SW480 (cell line): ENCODE measurements around the gene CNPPD1.
"Not testable (repeated sequence)": the region's sequence is repeated elsewhere in the genome, so short reads cannot be mapped to it uniquely, and the experiment has no call there.

Source experiments
- DNase-seq: peaks from one replicate; pipeline ENCODE4 v3.0.0-alpha.2; 2016; ENCODE audit warnings: low spot score

CNPPD1 gene

DNA sequence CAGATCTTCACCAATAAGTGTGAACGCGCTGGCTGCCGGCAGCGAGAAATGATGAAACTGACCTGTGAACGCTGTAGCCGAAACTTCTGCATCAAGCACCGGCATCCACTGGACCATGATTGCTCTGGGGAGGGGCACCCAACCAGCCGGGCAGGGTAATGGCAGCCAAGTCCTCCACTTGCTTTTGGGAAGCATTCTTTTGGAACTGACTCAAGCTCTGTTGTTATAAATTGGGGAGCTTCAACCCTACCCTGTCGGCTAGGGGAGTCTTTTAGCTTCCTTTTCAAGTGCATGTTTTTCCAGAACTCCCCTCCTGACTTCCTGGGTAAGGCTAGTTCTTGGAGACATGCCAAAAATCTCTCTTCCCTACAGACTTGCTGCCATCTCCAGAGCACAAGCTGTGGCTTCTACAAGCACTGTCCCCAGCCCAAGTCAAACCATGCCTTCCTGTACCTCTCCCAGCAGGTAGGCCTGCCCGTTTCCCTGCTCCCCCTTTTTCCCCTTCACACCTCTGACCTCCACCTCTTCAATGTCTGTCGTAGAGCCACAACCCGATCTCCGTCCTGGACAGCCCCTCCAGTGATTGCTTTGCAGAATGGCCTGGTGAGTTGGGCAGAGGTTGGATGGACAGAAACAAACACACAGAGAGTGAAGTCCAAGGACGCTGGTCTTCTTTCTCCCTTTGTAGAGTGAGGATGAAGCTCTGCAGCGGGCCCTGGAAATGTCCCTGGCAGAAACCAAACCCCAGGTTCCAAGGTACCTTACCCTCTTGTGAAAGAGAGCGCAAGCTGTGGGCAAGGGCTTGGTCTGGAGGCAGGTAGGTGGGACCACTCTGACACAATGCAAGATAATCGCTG is 31.4 kb upstream of the CNPPD1 start:
- DNase-seq: no peak

DNA sequence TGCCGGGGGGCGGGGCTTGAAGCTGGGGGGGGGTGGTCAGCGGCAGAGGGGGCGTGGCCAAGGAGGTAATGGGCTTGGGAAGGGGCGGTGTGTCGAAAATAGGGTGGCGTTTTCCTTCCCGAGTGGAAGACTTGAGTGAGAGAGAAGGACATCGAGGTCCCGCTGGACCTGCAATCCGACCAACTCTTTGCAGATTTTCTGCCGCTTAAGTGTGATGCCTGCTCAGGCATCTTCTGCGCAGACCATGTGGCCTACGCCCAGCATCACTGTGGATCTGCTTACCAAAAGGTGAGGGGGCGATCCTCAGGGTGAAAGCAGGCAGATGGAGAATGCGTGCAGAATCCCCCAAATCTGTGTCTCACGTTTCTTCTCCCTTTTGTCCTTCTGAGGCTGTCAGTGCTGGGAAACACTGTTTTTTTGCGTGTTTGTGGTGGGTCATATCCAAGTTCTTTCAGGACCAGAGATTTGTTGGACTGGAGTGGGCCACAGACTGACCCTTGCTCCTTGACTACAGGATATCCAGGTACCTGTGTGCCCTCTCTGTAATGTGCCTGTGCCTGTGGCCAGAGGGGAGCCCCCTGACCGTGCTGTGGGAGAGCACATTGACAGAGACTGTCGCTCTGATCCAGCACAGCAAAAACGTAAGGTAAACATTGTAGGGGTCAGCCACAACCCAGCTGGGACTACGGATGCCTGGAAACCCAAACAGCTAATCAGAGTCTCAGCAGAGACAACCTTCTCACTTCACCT is 30.6 kb upstream of the CNPPD1 start:
- no peak for DNase-seq

- peak; percentile 84 for DNase-seq
Observed at GRCh38 chr2:219206328-219207133, 29.8 kb upstream of the CNPPD1 start, which contains the start of gene ZFAND2B. Gene ZFAND2B, plus strand, starts transcription at chr2:219206782. Its CDS starts 206 bp downstream, at chr2:219206988.

DNA sequence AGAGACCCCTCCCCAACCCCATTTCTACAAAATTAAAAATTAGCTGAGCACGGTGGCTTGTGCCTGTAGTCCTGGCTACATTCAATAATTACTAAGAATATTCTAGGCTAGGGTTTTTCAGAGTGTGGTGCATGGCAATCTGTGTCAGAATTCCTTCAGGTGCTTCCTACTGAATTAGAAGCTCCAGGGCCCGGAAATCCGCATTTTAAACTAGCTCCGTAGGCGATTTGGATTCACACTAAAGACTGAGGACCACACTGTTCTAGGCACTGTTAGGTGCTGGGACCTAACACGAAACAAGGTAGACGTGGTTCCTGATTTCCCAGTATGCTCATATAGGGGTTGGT is 29.2 kb upstream of the CNPPD1 start:
- no peak for DNase-seq

DNA sequence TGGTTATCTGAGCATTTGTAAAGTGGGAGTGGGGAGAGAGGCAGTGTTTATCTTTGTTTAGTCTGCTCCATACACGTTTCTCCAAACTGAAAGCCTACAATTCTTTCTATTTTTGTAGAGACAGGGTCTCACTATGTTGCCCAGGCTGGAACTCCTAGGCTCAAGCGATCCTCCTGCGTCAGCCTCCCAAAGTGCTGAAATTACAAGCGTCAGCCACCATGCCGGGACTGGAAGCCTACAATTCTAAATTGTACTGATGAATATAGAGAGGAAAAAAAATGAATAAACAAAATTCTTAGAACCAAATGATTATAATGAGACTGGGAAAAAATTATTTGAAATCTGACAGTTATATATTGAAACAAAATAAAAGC is 28.4 kb upstream of the CNPPD1 start:
- DNase-seq: no peak

GRCh38 chr2:219204425-219205164 is 27.9 kb upstream of the CNPPD1 start:
- no peak for DNase-seq

DNA sequence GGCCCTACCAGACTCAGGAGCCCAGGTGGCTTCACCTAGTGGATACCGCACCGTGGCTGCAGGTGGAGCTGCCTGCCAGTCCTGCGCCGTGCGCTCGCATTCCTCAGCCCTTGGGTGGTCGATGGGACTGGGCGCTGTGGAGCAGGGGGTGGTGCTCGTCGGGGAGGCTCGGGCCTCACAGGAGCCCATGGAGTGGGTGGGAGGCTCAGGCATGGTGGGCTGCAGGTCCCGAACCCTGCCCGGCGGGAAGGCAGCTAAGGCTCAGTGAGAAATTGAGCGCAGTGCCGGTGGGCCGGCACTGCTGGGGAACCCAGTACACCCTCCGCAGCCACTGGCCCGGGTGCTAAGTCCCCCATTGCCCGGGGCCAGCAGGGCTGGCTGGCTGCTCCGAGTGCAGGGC is 24.6 kb upstream of the CNPPD1 start:
- not testable (repeated sequence) for DNase-seq

DNA sequence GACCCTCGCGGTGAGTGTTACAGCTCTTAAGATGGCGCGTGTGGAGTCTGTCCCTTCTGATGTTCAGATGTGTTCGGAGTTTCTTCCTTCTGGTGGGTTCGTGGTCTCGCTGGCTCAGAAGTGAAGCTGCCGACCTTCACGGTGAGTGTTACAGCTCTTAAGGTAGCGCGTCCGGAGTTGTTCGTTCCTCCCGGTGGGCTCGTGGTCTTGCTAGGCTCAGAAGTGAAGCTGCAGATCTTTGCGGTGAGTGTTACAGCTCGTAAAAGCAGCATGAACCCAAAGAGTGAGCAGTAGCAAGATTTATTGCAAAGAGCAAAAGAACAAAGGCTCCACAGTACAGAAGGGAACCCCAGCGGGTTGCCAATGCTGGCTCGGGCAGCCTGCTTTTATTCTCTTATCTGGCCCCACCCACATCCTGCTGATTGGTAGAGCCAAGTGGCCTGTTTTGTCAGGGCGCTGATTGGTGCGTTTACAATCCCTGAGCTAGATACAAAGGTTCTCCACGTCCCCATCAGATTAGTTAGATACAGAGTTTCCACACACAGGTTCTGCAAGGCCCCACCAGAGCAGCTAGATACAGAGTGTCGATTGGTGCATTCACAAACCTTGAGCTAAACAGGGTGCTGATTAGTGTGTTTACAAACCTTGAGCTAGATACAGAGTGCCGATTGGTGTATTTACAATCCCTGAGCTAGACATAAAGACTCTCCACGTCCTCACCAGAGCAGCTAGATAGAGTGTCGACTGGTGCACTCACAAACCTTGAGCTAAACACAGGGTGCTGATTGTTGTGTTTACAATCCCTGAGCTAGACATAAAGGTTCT is 24.0 kb upstream of the CNPPD1 start:
- not testable (repeated sequence) for DNase-seq

DNA sequence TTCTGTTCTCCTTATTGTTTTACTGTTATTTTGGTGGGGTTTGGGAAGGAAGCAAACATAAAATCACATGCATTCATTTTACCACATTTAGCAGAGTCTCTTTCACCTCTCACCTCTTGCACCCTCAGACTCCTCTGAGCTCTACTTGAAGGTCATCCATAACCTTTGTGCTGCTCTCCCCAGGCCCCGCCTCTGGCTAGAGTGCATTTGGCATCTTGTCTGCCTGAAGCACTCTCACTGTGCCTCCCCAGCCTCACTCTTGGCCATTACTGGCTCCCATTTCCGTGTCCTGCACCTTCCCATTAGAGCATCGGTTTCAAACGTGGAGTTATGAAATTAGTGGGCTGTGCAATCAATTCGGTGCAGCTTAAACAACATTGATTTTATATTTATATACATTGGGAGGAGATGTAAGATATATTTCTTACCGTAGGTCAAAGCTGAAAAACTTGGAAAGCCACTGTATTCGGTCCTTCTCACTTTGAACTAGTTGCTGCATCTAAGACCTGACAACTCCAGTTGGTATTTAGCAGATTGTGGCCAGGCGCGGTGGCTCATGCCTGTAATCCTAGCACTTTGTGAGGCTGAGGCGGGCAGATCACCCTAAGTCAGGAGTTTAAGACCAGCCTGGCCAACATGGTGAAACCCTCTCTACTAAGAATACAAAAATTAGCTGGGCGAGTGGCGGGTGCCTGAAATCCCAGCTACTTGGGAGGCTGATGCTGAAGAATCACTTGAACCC is 22.9 kb upstream of the CNPPD1 start:
- DNase-seq: no peak

- no peak for DNase-seq
Observed at GRCh38 chr2:219198974-219199373, 22.2 kb upstream of the CNPPD1 start.

GRCh38 chr2:219197388-219197787 is 20.7 kb upstream of the CNPPD1 start:
- no peak for DNase-seq

GRCh38 chr2:219186754-219187456 is 10.2 kb upstream of the CNPPD1 start:
- no peak for DNase-seq

DNA sequence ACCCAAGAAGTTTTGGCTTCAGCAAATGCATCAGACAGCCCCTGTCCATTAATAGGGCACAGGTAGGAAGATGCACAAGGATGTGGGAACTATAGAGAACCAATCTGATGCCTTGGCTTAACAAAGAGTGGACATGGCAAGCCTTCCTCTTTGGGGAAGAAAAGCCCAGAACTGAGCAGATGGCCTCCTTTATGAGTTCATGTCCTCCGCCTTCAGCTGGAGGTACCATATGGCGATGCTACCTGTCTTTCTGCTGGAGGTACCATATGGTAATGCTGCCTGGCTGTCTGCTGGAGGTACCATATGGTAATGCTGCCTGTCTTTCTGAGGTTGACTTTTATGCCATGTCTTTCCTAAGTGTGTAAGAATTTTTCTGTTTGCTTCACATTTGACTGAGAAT is 7.4 kb upstream of the CNPPD1 start:
- DNase-seq: no peak

DNA sequence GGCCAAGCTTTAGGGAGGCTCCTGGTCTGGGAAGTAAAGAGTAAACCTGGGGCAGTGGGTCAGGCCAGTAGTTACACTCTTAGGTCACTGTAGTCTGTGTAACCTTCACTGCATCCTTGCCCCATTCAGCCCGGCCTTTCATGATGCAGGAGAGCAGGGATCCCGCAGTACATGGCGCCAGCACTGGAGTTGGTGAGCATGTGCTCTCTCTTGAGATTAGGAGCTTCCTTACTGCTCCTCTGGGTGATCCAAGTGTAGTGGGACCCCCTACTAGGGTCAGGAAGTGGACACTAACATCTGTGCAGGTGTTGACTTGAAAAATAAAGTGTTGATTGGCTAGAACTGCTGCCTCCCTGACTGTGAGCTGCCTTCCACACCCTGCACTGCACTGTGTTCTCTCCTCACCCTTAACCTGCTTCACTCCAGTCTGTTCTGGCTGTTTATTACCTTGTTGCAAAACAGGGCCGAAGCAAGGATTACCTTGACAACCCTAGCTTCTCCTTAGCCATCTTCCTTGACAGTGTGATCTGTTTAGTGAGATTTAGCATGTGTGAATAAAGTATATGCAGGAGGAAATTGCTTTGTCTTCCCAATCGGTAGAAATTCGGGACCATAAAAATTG is 6.5 kb upstream of the CNPPD1 start:
- DNase-seq: no peak

DNA sequence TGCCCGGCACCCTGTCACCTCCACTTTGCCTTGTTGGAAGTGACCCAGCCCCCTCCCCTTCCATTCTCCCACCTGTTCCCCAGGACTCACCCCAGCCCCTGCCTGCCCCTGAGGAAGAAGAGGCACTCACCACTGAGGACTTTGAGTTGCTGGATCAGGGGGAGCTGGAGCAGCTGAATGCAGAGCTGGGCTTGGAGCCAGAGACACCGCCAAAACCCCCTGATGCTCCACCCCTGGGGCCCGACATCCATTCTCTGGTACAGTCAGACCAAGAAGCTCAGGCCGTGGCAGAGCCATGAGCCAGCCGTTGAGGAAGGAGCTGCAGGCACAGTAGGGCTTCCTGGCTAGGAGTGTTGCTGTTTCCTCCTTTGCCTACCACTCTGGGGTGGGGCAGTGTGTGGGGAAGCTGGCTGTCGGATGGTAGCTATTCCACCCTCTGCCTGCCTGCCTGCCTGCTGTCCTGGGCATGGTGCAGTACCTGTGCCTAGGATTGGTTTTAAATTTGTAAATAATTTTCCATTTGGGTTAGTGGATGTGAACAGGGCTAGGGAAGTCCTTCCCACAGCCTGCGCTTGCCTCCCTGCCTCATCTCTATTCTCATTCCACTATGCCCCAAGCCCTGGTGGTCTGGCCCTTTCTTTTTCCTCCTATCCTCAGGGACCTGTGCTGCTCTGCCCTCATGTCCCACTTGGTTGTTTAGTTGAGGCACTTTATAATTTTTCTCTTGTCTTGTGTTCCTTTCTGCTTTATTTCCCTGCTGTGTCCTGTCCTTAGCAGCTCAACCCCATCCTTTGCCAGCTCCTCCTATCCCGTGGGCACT is 5.8 kb upstream of the CNPPD1 start:
- DNase-seq: no peak

DNA sequence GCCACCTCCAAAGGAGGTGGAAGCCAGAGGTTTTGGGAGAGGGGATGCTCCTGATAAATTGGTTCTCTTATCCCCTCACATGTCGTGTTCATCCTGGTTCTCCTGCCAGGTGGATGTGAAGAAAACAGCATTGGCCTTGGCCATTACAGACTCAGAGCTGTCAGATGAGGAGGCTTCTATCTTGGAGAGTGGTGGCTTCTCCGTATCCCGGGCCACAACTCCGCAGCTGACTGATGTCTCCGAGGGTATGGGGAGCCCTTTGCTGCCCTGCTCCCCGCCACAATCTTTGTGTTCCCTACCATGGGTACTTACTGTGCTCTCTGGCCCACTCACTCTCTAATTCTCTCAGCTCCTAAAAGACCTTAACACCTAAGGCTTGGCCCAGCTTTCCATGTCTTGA is 4.8 kb upstream of the CNPPD1 start:
- no peak for DNase-seq

GRCh38 chr2:219180961-219181360 is 4.2 kb upstream of the CNPPD1 start:
- DNase-seq: no peak
